ENCODE data around the gene TRPM3.

Gene TRPM3

DNA sequence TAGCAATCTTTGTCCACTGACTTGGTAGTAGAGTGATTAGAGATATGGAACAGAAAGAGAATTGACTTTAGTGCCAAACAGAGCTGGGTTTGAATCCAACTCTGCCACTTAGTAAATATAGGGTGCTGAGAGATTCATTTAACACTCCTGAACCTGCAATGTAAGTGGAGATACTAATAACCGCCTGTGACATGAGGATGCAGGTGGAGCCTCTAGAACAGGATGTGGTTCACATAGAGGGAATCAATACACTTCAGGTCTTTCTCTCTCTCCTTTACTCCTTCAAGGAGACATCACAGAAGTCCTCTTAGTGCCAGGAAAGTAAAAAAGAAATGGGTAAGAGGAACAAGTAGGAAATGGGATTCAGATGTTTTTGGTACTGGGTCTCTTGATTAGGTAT lies 49.8 kb downstream of the TRPM3 start:
- WGBS (ENCODE audit: extremely low coverage, insufficient coverage, insufficient read length): no CpG with 5 or more reads among the region's 1 CpG
- no peak overlapping the region for H2BK120ac ChIP-seq (ENCODE audit: insufficient read depth, low read length, poor library complexity)
- H4K12ac ChIP-seq (ENCODE audit: low read depth, low read length): no peak overlapping the region
- H4K91ac ChIP-seq (ENCODE audit: low read depth, low read length): no peak overlapping the region
- H3K23ac ChIP-seq (ENCODE audit: low read length): no peak overlapping the region
- no peak overlapping the region for H3K9ac ChIP-seq (ENCODE audit: low read length)
- H3K4me3 ChIP-seq (ENCODE audit: low read depth, low read length): no peak overlapping the region
- no peak overlapping the region for H3K4ac ChIP-seq (ENCODE audit: low read depth, low read length)
- H4K8ac ChIP-seq (ENCODE audit: low read depth, low read length): no peak overlapping the region
- H2AFZ ChIP-seq (ENCODE audit: insufficient read depth, low read length, poor library complexity): no peak overlapping the region
- no peak overlapping the region for H2BK5ac ChIP-seq (ENCODE audit: low read depth, low read length, poor library complexity)
- H3K18ac ChIP-seq (ENCODE audit: low read length): no peak overlapping the region
- no peak for DNase-seq
- H3K27me3 ChIP-seq (ENCODE audit: insufficient read depth, low read length): no peaks in the 10 kb centered on the region
- no peaks in the 10 kb centered on the region for H3K4me1 ChIP-seq (ENCODE audit: control insufficient read depth in 1 of 2, insufficient read depth in 2 of 2, low read length in 2 of 2)
- H2AK5ac ChIP-seq (ENCODE audit: low read length): no peak overlapping the region
- H3K4me2 ChIP-seq (ENCODE audit: low read length): no peak overlapping the region
- H2BK12ac ChIP-seq (ENCODE audit: low read length): no peak overlapping the region
- H3K9me3 ChIP-seq (ENCODE audit: insufficient read depth, low read depth, low read length): no peaks in the 10 kb centered on the region
- H3K79me2 ChIP-seq (ENCODE audit: control insufficient read depth, insufficient read depth, low read length, poor library complexity): no peaks in the 10 kb centered on the region
- no peaks in the 10 kb centered on the region for H3K36me3 ChIP-seq (ENCODE audit: control insufficient read depth in 1 of 2, insufficient read depth in 2 of 2, low read length in 2 of 2)
- H3K14ac ChIP-seq (ENCODE audit: low read length): no peak overlapping the region
- no peaks in the 10 kb centered on the region for H3K79me1 ChIP-seq (ENCODE audit: low read length)
- H3K27ac ChIP-seq (ENCODE audit: low read depth, low read length): no peak overlapping the region

DNA sequence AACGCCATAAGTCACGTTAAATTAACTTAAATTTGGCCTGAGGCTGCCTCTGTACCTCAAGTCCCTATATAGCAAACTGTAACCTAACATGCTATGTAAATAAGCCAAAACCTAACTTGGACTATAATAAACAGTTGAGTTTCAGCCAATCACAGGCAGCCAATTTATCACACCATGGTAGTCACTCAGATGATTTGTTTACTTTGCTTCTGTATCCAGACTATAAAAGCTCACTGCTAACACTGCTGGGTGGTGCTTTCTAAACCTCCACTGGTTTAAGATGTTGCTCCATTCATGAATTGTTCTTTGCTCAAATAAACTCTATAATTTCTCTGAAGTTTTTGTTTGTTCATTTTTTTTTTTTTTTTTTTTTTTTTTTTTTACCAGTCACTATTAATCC lies 62.8 kb downstream of the TRPM3 start:
- H3K79me1 ChIP-seq (ENCODE audit: low read length): no peaks in the 10 kb centered on the region
- no peak overlapping the region for H2BK120ac ChIP-seq (ENCODE audit: insufficient read depth, low read length, poor library complexity)
- H2AK5ac ChIP-seq (ENCODE audit: low read length): no peak overlapping the region
- H3K4me3 ChIP-seq (ENCODE audit: low read depth, low read length): no peak overlapping the region
- no peak overlapping the region for H4K8ac ChIP-seq (ENCODE audit: low read depth, low read length)
- no peak overlapping the region for H2AFZ ChIP-seq (ENCODE audit: insufficient read depth, low read length, poor library complexity)
- H2BK12ac ChIP-seq (ENCODE audit: low read length): no peak overlapping the region
- no peak overlapping the region for H3K14ac ChIP-seq (ENCODE audit: low read length)
- H3K9ac ChIP-seq (ENCODE audit: low read length): no peak overlapping the region
- H3K36me3 ChIP-seq (ENCODE audit: control insufficient read depth in 1 of 2, insufficient read depth in 2 of 2, low read length in 2 of 2): no peaks in the 10 kb centered on the region
- no peaks in the 10 kb centered on the region for H3K79me2 ChIP-seq (ENCODE audit: control insufficient read depth, insufficient read depth, low read length, poor library complexity)
- H2BK5ac ChIP-seq (ENCODE audit: low read depth, low read length, poor library complexity): no peak overlapping the region
- H3K4ac ChIP-seq (ENCODE audit: low read depth, low read length): no peak overlapping the region
- no peaks in the 10 kb centered on the region for H3K27me3 ChIP-seq (ENCODE audit: insufficient read depth, low read length)
- no peak overlapping the region for H4K12ac ChIP-seq (ENCODE audit: low read depth, low read length)
- no peaks in the 10 kb centered on the region for H3K4me1 ChIP-seq (ENCODE audit: control insufficient read depth in 1 of 2, insufficient read depth in 2 of 2, low read length in 2 of 2)
- H3K18ac ChIP-seq (ENCODE audit: low read length): no peak overlapping the region
- no peaks in the 10 kb centered on the region for H3K9me3 ChIP-seq (ENCODE audit: insufficient read depth, low read depth, low read length)
- H3K27ac ChIP-seq (ENCODE audit: low read depth, low read length): no peak overlapping the region
- no CpG with 5 or more reads among the region's 2 CpGs for WGBS (ENCODE audit: extremely low coverage, insufficient coverage, insufficient read length)
- no peak overlapping the region for H4K91ac ChIP-seq (ENCODE audit: low read depth, low read length)
- no peak overlapping the region for H3K4me2 ChIP-seq (ENCODE audit: low read length)
- H3K23ac ChIP-seq (ENCODE audit: low read length): no peak overlapping the region
- DNase-seq: no peak

GRCh38 chr9:71052287-71052686 lies 69.1 kb downstream of the TRPM3 start:
- no peak for DNase-seq
- Histone ChIP-seq H3K4me3 (ENCODE audit: low read depth, low read length) (no peak overlapping the region), H3K4me1 (ENCODE audit: control insufficient read depth in 1 of 2, insufficient read depth in 2 of 2, low read length in 2 of 2) (no peaks in the 10 kb centered on the region), H3K18ac (ENCODE audit: low read length) (no peak overlapping the region), H3K23ac (ENCODE audit: low read length) (no peak overlapping the region), H3K4me2 (ENCODE audit: low read length) (no peak overlapping the region), H2AK5ac (ENCODE audit: low read length) (no peak overlapping the region), H2BK12ac (ENCODE audit: low read length) (no peak overlapping the region), H2AFZ (ENCODE audit: insufficient read depth, low read length, poor library complexity) (no peak overlapping the region), H4K12ac (ENCODE audit: low read depth, low read length) (no peak overlapping the region), H4K8ac (ENCODE audit: low read depth, low read length) (no peak overlapping the region), H3K27ac (ENCODE audit: low read depth, low read length) (no peak overlapping the region), H2BK120ac (ENCODE audit: insufficient read depth, low read length, poor library complexity) (no peak overlapping the region), H3K14ac (ENCODE audit: low read length) (no peak overlapping the region), H3K79me1 (ENCODE audit: low read length) (no peaks in the 10 kb centered on the region), H3K79me2 (ENCODE audit: control insufficient read depth, insufficient read depth, low read length, poor library complexity) (no peaks in the 10 kb centered on the region), H3K9me3 (ENCODE audit: insufficient read depth, low read depth, low read length) (no peaks in the 10 kb centered on the region), H3K4ac (ENCODE audit: low read depth, low read length) (no peak overlapping the region), H4K91ac (ENCODE audit: low read depth, low read length) (no peak overlapping the region), H3K27me3 (ENCODE audit: insufficient read depth, low read length) (no peaks in the 10 kb centered on the region), H3K9ac (ENCODE audit: low read length) (no peak overlapping the region), H3K36me3 (ENCODE audit: control insufficient read depth in 1 of 2, insufficient read depth in 2 of 2, low read length in 2 of 2) (no peaks in the 10 kb centered on the region), H2BK5ac (ENCODE audit: low read depth, low read length, poor library complexity) (no peak overlapping the region)
- WGBS (ENCODE audit: extremely low coverage, insufficient coverage, insufficient read length): no CpG with 5 or more reads among the region's 4 CpGs

DNA sequence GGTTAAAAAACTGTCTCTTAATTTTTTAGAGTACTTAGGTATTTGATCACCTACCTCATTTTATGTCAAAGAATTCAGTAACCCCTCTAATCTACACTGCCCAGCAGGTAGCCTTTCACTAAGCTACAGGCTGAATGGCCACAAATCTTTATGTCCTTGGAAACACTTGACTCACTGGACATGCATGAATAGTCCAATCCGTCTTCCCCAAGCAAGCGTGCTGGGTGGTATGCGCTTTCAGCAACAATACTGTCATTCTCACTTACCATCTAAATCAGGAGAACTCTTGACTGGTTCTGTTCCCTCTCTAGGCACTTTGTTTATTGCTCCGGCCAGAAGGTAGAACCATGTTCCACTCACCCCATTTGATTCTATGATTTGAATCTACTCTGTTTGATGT lies 73.1 kb downstream of the TRPM3 start:
- Histone ChIP-seq H3K36me3 (ENCODE audit: control insufficient read depth in 1 of 2, insufficient read depth in 2 of 2, low read length in 2 of 2) (no peaks in the 10 kb centered on the region), H4K12ac (ENCODE audit: low read depth, low read length) (no peak overlapping the region), H3K14ac (ENCODE audit: low read length) (no peak overlapping the region), H2AK5ac (ENCODE audit: low read length) (no peak overlapping the region), H4K8ac (ENCODE audit: low read depth, low read length) (no peak overlapping the region), H3K23ac (ENCODE audit: low read length) (no peak overlapping the region), H3K18ac (ENCODE audit: low read length) (no peak overlapping the region), H3K4me2 (ENCODE audit: low read length) (no peak overlapping the region), H3K79me2 (ENCODE audit: control insufficient read depth, insufficient read depth, low read length, poor library complexity) (no peaks in the 10 kb centered on the region), H3K27me3 (ENCODE audit: insufficient read depth, low read length) (no peaks in the 10 kb centered on the region), H2BK5ac (ENCODE audit: low read depth, low read length, poor library complexity) (no peak overlapping the region), H3K4ac (ENCODE audit: low read depth, low read length) (no peak overlapping the region), H2BK12ac (ENCODE audit: low read length) (no peak overlapping the region), H4K91ac (ENCODE audit: low read depth, low read length) (no peak overlapping the region), H3K9ac (ENCODE audit: low read length) (no peak overlapping the region), H3K4me3 (ENCODE audit: low read depth, low read length) (no peak overlapping the region), H3K27ac (ENCODE audit: low read depth, low read length) (no peak overlapping the region), H3K4me1 (ENCODE audit: control insufficient read depth in 1 of 2, insufficient read depth in 2 of 2, low read length in 2 of 2) (no peaks in the 10 kb centered on the region), H2BK120ac (ENCODE audit: insufficient read depth, low read length, poor library complexity) (no peak overlapping the region), H3K9me3 (ENCODE audit: insufficient read depth, low read depth, low read length) (no peaks in the 10 kb centered on the region), H3K79me1 (ENCODE audit: low read length) (no peaks in the 10 kb centered on the region), H2AFZ (ENCODE audit: insufficient read depth, low read length, poor library complexity) (no peak overlapping the region)
- no peak for DNase-seq
- no CpG with 5 or more reads among the region's 4 CpGs for WGBS (ENCODE audit: extremely low coverage, insufficient coverage, insufficient read length)
